Islet of Langerhans (tissue), 1 donor: ENCODE results near the gene PLOD1.
"Not testable (repeated sequence)": the region's sequence is repeated elsewhere in the genome, so short reads cannot be mapped to it uniquely, and the experiment has no call there.

Source experiments
- FAIRE-seq: peaks from one replicate; lab custom pipeline; 2011; peaks lifted over from hg19 to GRCh38; lab: Jason Lieb, UNC

Gene PLOD1

GRCh38 chr1:11934302-11935056 is at the start of gene PLOD1:
Gene PLOD1 (plus strand): TSS chr1:11934717. CDS start chr1:11934780, 63 bp downstream.
- no peak for FAIRE-seq

DNA sequence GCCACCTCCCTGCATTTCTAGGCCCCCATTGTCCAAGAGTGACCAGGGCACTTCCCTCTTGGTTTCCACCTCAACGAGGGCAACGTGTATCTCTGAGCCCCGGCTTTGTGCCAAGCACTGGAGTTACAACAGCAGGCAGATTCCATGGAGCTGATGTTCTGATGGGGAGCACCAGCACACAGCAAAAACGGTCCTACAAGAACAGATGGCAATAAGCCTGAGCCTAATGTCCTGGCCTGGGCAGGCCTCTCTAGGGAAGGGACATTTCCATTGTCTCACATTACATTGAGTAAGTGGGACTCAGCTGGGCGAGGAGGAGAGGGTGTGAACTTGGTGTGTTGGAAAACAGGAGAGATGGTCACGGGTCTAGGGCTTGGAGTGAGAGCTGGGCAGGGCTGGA is 48.6 kb upstream of the PLOD1 start:
- FAIRE-seq, result no peak

GRCh38 chr1:11886986-11887665 is 47.4 kb upstream of the PLOD1 start:
- no peak for FAIRE-seq

- FAIRE-seq, result no peak
These were observed 46.9 kb upstream of the PLOD1 start for GRCh38 chr1:11887666-11888007.

- no peak for FAIRE-seq
These were observed 46.2 kb upstream of the PLOD1 start for GRCh38 chr1:11888206-11888876.

- no peak for FAIRE-seq
These were observed 45.7 kb upstream of the PLOD1 start for GRCh38 chr1:11888877-11889208.

DNA sequence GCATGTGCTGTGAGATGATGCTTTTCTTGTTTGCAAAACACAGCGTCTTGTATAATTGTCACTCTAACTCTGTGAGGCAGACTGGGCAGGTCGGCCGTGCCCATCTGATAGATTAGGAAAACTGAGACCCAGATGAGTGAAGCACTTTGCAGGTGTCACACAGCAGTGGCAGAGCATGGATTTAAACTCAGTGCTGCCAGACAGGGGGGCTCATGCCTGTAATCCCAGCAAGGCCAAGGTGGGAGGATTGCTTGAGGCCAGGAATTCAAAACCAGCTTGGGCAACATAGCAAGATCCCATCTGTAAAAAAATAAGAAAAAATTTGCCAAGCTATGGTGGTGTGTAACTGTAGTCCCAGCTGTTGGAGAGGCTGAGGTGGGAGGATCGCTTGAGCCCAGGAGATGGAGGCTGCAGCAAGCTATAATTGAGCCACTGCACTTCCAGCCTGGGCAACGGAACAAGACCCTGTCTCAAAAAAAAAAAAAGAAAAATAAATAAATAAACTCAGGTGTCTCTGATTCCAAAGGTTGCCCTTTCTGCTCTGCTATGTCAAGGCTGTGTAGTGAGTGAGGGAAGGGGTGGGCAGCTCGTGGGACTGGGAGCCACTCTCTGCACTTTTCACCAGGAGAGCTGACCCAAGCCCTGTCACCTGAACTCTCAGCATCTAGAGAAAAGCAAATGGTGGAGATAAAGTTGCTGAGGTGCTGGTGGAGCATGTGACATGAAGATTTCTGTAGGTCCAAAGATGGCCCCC is 42.9 kb upstream of the PLOD1 start:
- FAIRE-seq, result no peak

- FAIRE-seq, result no peak
These were observed 40.6 kb upstream of the PLOD1 start for GRCh38 chr1:11893907-11894251.

DNA sequence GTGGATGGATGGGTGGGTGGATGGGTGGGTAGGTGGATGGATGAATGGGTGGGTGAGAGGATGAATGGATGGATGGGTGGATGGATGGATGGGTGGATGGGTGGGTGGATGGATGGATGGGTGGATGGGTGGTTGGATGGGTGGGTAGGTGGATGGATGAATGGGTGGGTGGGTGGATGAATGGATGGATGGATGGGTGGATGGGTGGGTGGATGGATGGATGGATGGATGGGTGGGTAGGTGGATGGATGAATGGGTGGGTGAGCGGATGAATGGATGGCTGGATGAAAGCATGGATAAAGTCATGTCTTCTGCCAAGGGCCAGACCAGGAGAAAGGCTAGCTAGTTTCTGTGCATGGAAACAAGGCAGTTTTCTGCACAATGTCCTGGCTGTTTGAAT is 40.0 kb upstream of the PLOD1 start:
- not testable (repeated sequence) for FAIRE-seq

DNA sequence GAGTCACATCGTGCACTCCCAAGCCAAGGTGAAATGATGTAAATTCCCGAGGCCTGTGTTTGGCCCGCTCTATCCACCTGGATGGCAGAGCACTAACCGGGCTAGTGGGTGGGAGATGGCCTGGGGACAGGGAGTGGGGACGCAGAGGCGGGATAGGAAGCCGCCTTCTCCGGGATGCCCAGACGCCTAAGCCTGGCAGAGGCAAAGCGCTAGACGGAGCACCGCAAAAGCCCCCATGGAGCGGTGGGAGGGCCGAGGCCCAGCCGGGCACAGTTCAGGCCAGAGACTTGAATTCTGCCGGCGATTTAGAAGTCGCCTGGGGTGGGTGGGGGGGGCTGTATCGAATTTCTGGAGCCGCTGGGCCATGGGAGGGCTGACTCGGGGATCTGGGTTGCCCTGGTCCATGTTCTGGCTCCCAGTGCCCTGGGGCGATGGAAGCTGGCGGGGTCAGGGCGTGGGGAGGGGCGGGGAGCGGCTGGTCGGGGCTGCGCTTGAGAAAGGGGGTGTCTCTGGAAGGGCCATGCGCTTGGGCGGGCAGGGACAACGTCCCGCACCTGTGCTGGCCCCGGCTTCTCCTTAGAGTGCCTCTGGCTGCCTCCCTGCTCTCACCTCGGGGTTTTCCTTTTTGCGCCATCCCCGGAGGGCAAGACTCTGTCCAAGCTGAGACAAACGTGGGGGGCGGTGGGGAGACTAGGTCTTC is 36.3 kb upstream of the PLOD1 start:
- no peak for FAIRE-seq

DNA sequence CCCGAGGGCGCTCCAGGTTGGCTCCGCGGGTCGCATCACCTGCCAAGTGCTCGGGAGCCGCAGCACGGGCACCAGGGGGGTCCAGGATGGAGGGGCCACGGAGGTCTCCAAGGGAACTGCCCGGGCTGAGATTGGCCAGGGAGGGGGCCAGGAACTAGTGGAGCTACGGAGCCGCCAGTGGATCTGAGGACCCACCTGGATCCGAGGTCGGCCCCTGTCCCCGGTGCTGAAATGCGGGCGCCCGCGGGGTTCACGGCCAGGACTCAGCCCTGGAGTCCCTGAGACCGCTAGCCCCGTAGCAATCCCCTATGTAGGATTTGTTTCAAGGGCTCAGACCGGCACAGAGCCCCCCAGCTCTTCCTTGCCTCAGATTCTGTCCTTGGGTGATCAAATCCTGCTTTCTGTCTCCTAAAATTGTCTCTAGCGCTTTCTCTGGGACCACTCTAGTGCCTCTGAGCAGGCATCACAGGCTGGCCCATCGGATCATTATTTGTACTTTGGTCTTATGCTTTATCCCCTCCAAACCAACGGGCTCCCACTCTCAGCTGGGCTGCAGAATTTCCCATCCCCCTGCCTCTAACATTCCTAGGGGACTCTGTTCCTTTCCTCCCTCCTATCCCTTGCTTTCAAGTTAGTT is 35.6 kb upstream of the PLOD1 start:
- FAIRE-seq, result no peak

DNA sequence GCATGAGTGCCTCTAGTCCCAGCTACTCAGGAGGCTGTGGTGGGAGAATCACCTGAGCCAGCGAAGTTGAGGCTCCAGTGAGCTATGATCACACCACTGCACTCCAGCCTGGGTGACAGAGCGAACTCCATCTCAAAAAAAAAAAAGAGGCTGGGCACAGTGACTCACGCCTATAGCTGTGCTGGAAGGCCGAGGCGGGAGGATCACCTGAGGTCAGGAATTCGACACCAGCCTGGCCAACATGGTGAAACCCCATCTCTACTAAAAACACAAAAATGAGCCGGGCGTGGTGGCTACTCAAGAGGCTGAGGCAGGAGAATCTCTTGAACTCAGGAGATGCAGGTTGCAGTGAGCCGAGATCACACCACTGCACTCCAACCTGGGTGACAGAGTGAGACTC is 33.1 kb upstream of the PLOD1 start:
- not testable (repeated sequence) for FAIRE-seq

DNA sequence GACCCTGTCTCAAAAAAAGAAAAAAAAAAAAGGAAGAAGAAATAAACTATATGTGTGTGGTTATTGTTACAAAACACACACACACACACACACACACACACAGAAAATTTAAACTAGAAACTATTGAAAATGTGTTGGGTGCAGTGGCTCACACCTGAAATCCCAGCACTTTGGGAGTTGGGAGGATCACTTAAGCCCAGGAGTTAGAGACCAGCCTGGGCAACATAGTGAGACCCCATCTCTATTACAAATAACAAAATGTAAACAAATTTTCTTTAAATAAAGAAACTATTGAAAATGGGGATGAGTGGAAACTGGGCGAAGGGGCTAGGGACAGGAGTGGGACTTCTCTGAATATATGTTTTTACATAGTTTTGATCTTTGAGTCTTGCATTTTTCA is 31.3 kb upstream of the PLOD1 start:
- no peak for FAIRE-seq

GRCh38 chr1:11904156-11904555 is 30.4 kb upstream of the PLOD1 start:
- not testable (repeated sequence) for FAIRE-seq

DNA sequence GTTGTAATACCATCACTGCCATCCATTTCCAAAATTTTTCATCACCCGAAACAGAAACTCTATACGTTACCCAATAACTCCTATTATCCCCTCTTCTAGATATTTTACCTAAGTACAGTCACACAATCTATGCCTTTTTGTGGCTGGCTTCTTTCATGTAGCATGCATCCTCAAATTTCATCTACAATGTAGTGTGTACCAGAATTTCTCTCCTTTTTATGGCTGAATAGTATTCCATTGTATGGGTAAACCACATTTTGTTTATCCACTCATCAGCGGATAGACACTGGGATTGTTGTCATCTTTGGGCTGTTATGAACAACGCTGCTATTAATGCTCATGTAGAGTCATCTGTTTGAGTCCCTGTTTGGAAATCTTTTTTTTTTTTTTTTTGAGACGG is 29.5 kb upstream of the PLOD1 start:
- FAIRE-seq, result no peak

DNA sequence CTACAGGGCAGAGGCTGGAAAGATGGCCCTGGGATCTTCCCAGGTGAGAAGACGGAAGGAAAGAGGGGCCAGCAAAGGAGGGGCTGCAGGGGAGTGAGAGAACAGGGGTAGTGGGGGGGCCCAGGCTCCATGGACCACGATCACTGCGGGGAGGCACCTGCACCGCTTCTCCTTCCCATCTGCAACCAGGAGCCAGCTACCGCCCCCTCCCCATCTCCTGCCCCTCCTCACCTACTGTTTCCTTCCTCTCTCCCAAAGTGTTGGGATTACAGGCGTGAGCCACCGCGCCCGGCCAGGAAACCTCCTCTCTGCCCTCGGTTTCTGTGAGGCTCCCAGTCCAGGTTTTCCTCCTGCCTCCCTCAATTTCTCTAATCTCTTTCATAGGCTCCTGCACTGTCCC is 27.6 kb upstream of the PLOD1 start:
- FAIRE-seq, result no peak

DNA sequence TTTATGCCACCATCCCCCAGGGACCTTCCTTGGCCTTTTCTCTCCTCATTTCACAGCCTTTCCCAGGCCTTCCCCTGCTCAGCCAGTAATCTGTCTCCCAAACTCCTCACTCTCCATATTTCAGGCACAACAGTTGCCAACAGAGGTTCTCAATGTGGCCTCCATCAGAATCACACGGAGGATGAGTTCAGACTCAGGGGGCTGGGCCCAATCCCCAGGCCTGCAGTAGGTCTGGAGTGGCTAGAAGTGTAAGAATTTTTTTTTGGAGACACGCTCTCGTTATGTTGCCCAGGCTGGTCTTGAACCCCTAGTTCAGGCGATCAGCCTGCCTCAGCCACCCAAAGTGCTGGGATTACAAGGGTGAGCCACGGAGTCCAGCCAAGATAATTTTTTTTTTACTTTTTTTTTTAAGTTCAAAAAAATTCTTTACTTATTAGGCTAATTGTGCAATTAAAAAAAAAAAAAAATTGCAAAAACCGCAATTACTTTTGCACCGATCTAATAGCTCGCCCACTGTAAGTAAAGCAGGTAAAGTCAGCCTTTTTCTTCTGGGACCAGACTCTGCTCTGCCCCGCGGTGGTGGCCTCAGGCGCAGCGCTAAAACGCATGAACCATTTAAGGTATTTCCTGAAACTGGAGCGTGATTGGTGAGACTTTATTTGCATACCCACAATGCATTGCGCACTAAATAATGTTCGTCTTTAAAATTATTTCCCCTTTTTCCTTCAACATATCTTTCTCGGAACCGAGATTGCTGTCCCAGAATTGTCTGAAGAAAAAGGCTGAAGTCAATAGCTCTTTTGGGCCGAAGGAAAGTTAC is 27.0 kb upstream of the PLOD1 start:
- FAIRE-seq, result peak; percentile 89

GRCh38 chr1:11908095-11908675 is 26.3 kb upstream of the PLOD1 start:
- no peak for FAIRE-seq

DNA sequence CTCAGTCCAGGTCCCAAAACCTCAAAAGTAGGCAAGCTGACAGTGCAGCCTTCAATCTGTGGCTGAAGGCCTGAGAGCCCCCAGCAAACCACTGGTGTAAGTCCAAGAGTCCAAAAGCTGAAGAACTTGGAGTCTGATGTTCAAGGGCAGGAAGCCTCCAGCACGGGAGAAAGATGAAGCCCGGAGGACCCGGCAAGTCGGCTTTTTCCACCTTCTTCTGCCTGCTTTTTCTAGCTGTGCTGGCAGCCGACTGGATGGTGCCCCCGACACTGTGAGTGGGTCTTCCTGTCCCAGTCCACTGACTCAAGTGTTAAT is 23.6 kb upstream of the PLOD1 start:
- not testable (repeated sequence) for FAIRE-seq

GRCh38 chr1:11912000-11912399 is 22.5 kb upstream of the PLOD1 start:
- FAIRE-seq, result no peak
